Regular cardiac myocyte (primary cell): Measurements from ENCODE around the gene RPGR. TPM values are rescaled to one million over a fixed set of nuclear protein-coding genes. Genes with fewer than 3 reads are reported as not detected.

Experiments used
- total RNA-seq: library from RNA; depleted of rRNA; stranded (reverse); fragments of >200 nt; gene quantifications from 2 replicates; pipeline ENCODE4 v1.2.3, GENCODE V29; 2014

RPGR gene, protein sequence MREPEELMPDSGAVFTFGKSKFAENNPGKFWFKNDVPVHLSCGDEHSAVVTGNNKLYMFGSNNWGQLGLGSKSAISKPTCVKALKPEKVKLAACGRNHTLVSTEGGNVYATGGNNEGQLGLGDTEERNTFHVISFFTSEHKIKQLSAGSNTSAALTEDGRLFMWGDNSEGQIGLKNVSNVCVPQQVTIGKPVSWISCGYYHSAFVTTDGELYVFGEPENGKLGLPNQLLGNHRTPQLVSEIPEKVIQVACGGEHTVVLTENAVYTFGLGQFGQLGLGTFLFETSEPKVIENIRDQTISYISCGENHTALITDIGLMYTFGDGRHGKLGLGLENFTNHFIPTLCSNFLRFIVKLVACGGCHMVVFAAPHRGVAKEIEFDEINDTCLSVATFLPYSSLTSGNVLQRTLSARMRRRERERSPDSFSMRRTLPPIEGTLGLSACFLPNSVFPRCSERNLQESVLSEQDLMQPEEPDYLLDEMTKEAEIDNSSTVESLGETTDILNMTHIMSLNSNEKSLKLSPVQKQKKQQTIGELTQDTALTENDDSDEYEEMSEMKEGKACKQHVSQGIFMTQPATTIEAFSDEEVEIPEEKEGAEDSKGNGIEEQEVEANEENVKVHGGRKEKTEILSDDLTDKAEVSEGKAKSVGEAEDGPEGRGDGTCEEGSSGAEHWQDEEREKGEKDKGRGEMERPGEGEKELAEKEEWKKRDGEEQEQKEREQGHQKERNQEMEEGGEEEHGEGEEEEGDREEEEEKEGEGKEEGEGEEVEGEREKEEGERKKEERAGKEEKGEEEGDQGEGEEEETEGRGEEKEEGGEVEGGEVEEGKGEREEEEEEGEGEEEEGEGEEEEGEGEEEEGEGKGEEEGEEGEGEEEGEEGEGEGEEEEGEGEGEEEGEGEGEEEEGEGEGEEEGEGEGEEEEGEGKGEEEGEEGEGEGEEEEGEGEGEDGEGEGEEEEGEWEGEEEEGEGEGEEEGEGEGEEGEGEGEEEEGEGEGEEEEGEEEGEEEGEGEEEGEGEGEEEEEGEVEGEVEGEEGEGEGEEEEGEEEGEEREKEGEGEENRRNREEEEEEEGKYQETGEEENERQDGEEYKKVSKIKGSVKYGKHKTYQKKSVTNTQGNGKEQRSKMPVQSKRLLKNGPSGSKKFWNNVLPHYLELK
- total RNA-seq, result 5.2 and 5.9 TPM in 2 replicates

DNA sequence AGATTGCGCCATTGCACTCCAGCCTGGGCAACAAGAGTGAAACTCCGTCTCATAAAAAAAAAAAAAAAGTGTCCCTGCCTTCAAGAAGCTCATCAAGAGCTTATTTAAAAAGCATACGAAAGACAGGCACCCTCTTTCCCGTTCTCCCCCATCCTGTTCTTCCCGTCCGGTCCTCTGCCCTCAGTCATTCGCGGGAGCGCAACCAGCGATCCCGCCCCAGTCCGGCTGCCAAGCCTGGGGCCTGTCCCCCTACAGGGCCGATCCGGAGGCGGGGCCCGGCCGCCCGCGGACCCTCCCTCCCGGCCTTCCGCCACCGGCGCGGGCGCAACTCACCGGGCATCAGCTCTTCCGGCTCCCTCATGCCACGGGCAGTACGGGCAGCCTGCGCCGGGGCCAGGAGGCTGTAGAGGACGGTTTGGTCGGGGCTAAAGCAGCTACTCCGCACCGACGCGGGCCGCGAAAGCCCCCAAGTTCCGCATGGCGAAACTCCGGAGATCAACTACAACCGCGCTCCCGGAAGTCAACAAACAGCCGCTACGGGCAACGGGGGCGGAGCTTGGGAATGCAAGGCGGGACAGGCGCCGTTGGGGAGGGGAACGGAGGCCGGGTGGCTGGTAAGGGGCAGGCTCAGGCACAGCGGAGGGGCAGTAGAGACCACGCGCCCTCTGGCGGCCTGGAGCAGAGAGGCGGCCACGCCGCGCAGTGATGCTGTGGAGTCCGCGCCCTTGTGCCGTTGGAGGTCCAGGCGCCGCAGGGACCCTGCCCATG is at the start of gene RPGR:
Gene RPGR, minus strand, starts transcription at position 503 of the 768 bp plus-strand sequence. Its CDS starts 142 bp downstream, at position 361.

DNA sequence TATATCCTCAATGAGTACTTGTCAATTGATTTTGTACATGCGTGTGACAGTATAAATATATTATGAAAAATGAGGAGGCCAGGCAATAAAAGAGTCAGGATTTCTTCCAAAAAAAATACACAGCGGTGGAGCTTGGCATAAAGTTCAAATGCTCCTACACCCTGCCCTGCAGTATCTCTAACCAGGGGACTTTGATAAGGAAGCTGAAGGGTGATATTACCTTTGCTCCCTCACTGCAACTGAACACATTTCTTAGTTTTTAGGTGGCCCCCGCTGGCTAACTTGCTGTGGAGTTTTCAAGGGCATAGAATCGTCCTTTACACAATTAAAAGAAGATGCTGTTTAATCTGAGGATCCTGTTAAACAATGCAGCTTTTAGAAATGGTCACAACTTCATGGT is 25.1 kb upstream of the RPGR start, which contains the start of gene OTC:
Gene OTC, plus strand, starts transcription at position 243 of the 400 bp plus-strand sequence. Its CDS starts 93 bp downstream, at position 336.

DNA sequence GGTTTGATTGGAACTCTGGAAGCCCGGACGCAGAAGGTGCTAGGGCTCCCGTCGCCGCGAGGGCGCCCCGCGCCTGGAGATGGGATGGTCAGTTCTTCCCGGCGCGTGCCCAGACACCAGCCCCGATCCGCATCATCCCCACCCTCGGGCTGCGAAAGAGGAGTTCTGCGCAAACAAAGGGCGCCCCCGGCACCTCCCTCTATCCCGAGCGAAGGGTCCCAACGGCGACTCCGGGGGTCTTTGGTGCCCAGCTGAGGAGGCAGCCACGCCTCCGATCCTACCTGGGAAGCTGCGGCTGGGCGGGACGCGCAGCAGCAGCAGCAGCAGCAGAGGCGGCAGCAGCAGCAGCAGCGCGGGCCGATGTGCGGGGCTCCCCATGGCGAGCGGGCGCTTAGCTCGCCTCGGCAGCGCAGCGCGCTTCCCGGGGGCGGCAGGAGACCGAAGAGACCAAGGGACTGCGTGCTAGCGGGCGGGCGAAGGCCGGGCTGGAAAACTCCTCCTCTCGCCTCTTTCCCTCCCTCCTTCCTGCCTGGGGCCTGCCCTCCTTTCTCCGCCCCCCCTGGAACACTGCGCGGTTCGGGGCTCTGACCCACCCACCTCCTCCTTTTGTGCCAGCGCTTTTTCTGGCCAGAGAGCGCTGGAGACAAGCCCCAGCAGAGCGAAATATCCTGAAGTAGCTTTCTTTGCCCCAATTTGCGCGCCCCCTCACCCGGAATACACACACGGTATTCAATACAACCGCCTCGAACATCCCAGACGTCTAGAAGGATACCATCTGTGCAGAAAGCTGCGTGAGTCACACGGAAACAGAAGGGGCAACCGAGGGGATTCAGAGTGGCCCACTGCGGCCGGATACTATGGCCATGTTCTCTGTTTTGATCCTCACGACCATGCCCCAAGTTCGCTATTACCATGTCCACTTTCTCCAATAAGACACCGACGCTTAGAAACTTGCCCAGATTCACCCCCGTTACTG is 106.6 kb downstream of the RPGR start, which contains the start of gene SRPX:
Gene SRPX, minus strand, starts transcription at position 457 of the 976 bp plus-strand sequence. Its CDS starts 79 bp downstream, at position 378.

Other genes starting within 250 kb of the RPGR start
- 132 and 292 TPM in 2 replicates for gene SRPX, start 106.6 kb downstream of the RPGR start, total RNA-seq
- gene OTC, start 25.1 kb upstream of the RPGR start, total RNA-seq, result not detected in 2 replicates
- gene TSPAN7, start 234.0 kb upstream of the RPGR start, total RNA-seq, result 0.28 TPM in 1 of 2 replicates, not detected in the other